SU-DHL-6 (cell line): ENCODE results near the gene OR1E2.
"Not testable (repeated sequence)": the region's sequence is repeated elsewhere in the genome, so short reads cannot be mapped to it uniquely, and the experiment has no call there.

ENCODE experiments used
- EZH2phosphoT487 ChIP-seq: fragments of 200-600 bp; sonication (generic), shearing (Covaris generic); conservative IDR thresholded peaks from 2 replicates; pipeline ENCODE4 v1.6.1; 2018; ENCODE audit warnings: mild to moderate bottlenecking, antibody characterized with exemption, low read length, moderate library complexity, mixed read lengths
- TF ChIP-seq, protein P1 (sequence below): fragments of 200-600 bp; sonication (generic); IDR thresholded peaks from one replicate; pipeline ENCODE4 v1.5.1; 2017; ENCODE audit warnings: antibody characterized with exemption, mild to moderate bottlenecking, low read length, moderate library complexity; ENCODE audit not compliant: insufficient read depth, poor library complexity, severe bottlenecking

DNA sequence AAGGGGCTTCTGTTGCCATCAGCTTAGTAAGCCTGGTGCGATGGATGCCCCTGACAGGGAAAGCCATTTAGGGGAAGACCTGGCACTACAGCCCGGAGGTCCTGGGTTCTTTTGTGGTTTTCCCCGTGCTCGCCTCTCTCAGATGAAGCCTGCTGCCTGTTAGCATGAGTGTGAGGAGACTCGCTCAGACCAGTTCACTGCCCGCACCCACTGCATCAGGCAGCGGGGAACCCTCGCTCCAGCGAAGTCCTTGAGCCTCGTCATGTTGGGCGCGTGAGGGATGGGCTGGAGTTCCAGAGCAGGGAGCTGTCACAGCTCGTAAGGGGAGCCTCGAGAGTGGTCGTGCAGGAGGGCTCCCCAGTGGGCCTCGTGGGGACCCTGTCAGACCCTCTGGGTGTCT, 21.4 kb downstream of the OR1E2 start:
- TF ChIP-seq, protein P1, sequence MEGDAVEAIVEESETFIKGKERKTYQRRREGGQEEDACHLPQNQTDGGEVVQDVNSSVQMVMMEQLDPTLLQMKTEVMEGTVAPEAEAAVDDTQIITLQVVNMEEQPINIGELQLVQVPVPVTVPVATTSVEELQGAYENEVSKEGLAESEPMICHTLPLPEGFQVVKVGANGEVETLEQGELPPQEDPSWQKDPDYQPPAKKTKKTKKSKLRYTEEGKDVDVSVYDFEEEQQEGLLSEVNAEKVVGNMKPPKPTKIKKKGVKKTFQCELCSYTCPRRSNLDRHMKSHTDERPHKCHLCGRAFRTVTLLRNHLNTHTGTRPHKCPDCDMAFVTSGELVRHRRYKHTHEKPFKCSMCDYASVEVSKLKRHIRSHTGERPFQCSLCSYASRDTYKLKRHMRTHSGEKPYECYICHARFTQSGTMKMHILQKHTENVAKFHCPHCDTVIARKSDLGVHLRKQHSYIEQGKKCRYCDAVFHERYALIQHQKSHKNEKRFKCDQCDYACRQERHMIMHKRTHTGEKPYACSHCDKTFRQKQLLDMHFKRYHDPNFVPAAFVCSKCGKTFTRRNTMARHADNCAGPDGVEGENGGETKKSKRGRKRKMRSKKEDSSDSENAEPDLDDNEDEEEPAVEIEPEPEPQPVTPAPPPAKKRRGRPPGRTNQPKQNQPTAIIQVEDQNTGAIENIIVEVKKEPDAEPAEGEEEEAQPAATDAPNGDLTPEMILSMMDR, result not testable (repeated sequence)
- not testable (repeated sequence) for TF ChIP-seq EZH2phosphoT487
